A549 (cell line): ENCODE data around the gene CNTN1. TPM values are rescaled to one million over a fixed set of nuclear protein-coding genes. Genes with fewer than 3 reads are reported as not detected.

Experiments
- ATAC-seq, 2 experiments: fragments of 200-7000 bp in 1 of 2; fragments of >200 bp in 1 of 2; cut with Nextera tagmentation in 1 of 2; cut with Tn5 transposase in 1 of 2; 3 replicates each; pipeline versions ENCODE4 v1.8.0 to v1.9.1; 2018 to 2020; ENCODE audit warnings: mild to moderate bottlenecking in 1 of 2, moderate library complexity in 1 of 2
- CTCF ChIA-PET: fragments of 300-600 bp; sonication (Branson Sonifier 250); formaldehyde crosslinking; extraction: SDS; loops from one replicate; lab custom pipeline; 2021; ENCODE audit warnings: antibody characterized with exemption, inconsistent platforms; lab: Yijun Ruan, JAX
- POLR2A ChIA-PET: fragments of 350-600 bp; formaldehyde crosslinking; extraction: SDS; loops from one replicate; lab custom pipeline; 2021; ENCODE audit warnings: antibody characterized with exemption, inconsistent platforms; lab: Yijun Ruan, JAX
- DNase-seq, 2 experiments: peaks; one replicate each; pipeline versions ENCODE4 v3.0.0 to v3.0.0-alpha.2; 2011 to 2016; ENCODE audit warnings: low read depth in 1 of 2, low spot score in 1 of 2
- FAIRE-seq: peaks from 2 replicates; lab custom pipeline; 2011; peaks lifted over from hg19 to GRCh38; lab: Jason Lieb, UNC
- H3K27ac ChIP-seq, 2 experiments: fragments of >200 bp; sonication (Bioruptor Twin); formaldehyde crosslinking; 3 replicates each; pipeline ENCODE4 v1.5.1; 2016 to 2017
- H3K4me1 ChIP-seq: fragments of >200 bp; sonication (Bioruptor Twin); formaldehyde crosslinking; 3 replicates; pipeline ENCODE4 v1.6.1; 2016
- H3K4me2 ChIP-seq: fragments of >200 bp; sonication (Bioruptor Twin); formaldehyde crosslinking; 3 replicates; pipeline ENCODE4 v1.6.1; 2016
- H3K4me3 ChIP-seq: fragments of >200 bp; sonication (Bioruptor Twin); formaldehyde crosslinking; 3 replicates; pipeline ENCODE4 v1.5.1; 2016
- H3K9me3 ChIP-seq: fragments of >200 bp; sonication (Bioruptor Twin); formaldehyde crosslinking; 3 replicates; pipeline ENCODE4 v1.6.1; 2016
- ATOH8 ChIP-seq: fragments of 250-450 bp; sonication (Bioruptor Pico); IDR thresholded peaks from 2 replicates; pipeline ENCODE4 v1.5.0; 2020; ENCODE audit warnings: low read depth, mild to moderate bottlenecking, moderate library complexity
- BCL3 ChIP-seq: fragments of >200 bp; sonication (Bioruptor Twin); formaldehyde crosslinking; IDR thresholded peaks from 3 replicates; pipeline ENCODE4 v1.6.1; 2016
- BHLHE40 ChIP-seq: IDR thresholded peaks from 2 replicates; pipeline ENCODE4 v1.6.1; 2012; ENCODE audit warnings: low read depth, low read length, inconsistent platforms
- CBX8 ChIP-seq: fragments of 200-600 bp; sonication (generic); IDR thresholded peaks from 2 replicates; pipeline ENCODE4 v1.6.1; 2016
- CEBPB ChIP-seq, 2 experiments: fragments of >200 bp in 1 of 2; sonication (Bioruptor Twin) in 1 of 2; formaldehyde crosslinking in 1 of 2; IDR thresholded peaks; 2 replicates each; pipeline ENCODE4 v1.6.1; 2012 to 2016
- CHD4 ChIP-seq: fragments of 200-600 bp; sonication (generic); IDR thresholded peaks from 2 replicates; pipeline ENCODE4 v1.6.1; 2016; ENCODE audit warnings: antibody characterized with exemption, mild to moderate bottlenecking, borderline replicate concordance
- CTCF ChIP-seq: fragments of >200 bp; sonication (Bioruptor Twin); formaldehyde crosslinking; IDR thresholded peaks from 3 replicates; pipeline ENCODE4 v1.5.1; 2016
- ELK1 ChIP-seq: fragments of 150-350 bp; IDR thresholded peaks from 2 replicates; pipeline ENCODE4 v1.6.1; 2014; ENCODE audit warnings: low read depth, mild to moderate bottlenecking, low read length
- FOXS1 ChIP-seq: fragments of 250-450 bp; sonication (Bioruptor Pico); IDR thresholded peaks from 2 replicates; pipeline ENCODE4 v1.5.0; 2020; ENCODE audit warnings: mild to moderate bottlenecking, moderate library complexity
- HEYL ChIP-seq: fragments of 250-450 bp; sonication (Bioruptor Pico); IDR thresholded peaks from 2 replicates; pipeline ENCODE4 v1.8.0; 2021; ENCODE audit warnings: mild to moderate bottlenecking, moderate library complexity
- JUN ChIP-seq, 2 experiments: fragments of >200 bp; sonication (Bioruptor Twin); formaldehyde crosslinking; IDR thresholded peaks; 2 replicates in 1 of 2; 3 replicates in 1 of 2; pipeline ENCODE4 v1.6.1; 2016 to 2017
- MYC ChIP-seq: IDR thresholded peaks from 2 replicates; pipeline ENCODE4 v1.6.1; 2012; ENCODE audit warnings: mild to moderate bottlenecking, inconsistent platforms, low read length, improper control_type of control experiment, borderline replicate concordance
- REST ChIP-seq: fragments of 200-600 bp; sonication (generic); IDR thresholded peaks from 2 replicates; pipeline ENCODE4 v1.6.1; 2016; ENCODE audit warnings: antibody characterized with exemption, mild to moderate bottlenecking, moderate library complexity
- RFX5 ChIP-seq: fragments of 450-650 bp; IDR thresholded peaks from 2 replicates; pipeline ENCODE4 v1.7.1; 2014; ENCODE audit warnings: antibody characterized with exemption, mild to moderate bottlenecking, moderate library complexity
- TP53 ChIP-seq: fragments of 250-450 bp; sonication (Bioruptor Pico); IDR thresholded peaks from 2 replicates; pipeline ENCODE4 v1.5.0; 2021; ENCODE audit warnings: mild to moderate bottlenecking, moderate library complexity
- USF2 ChIP-seq: fragments of 450-650 bp; IDR thresholded peaks from 2 replicates; pipeline ENCODE4 v1.6.1; 2014; ENCODE audit warnings: antibody characterized with exemption
- WGBS: methylation state at CpG from one replicate; pipeline ENCODE4 v1.1.6; 2017; ENCODE audit errors: missing lambda C conversion rate; 5-methylcytosine and 5-hydroxymethylcytosine counted together
- polyA plus RNA-seq, 4 experiments: library from polyadenylated mRNA; depleted of rRNA in 3 of 4; stranded (reverse); fragments of >200 nt; fragmentation: RNase III in 1 of 4; extraction: RNeasy Plus Mini Kit Qiagen cat#74134 plus additional on column Dnase treatment in 1 of 4; gene quantifications; 2 replicates in 3 of 4; 3 replicates in 1 of 4; pipeline ENCODE4 v1.2.3, GENCODE V29; 2011 to 2017

CNTN1 gene
- polyA plus RNA-seq, 2 of the 4 experiments (the other 2 are of a cell fraction): 69.7 to 175 TPM

GRCh38 chr12:40832668-40833067, 140.4 kb downstream of the CNTN1 start:
- H3K9me3 ChIP-seq: no peaks in the 10 kb centered on the region
- no peak for FAIRE-seq
- CTCF ChIA-PET: interaction anchor here (0.6 kb wide), 1 partner anchor 708 kb away, joined by 3 read pairs; no protein-coding TSS in a partner anchor
- no peak overlapping the region for H3K4me2 ChIP-seq
- DNase-seq: no peak
- no peak overlapping the region for H3K4me3 ChIP-seq
- 52% methylated on average over 2 of the region's 2 CpGs for WGBS
- POLR2A ChIA-PET: no interaction called here
- TF ChIP-seq CEBPB (IDR thresholded peaks at IDR 0.05) (no peak), FOXS1 (no peak), BHLHE40 (no peak), TP53 (no peak), CTCF (no peak), RFX5 (no peak), USF2 (no peak)
- TF ChIP-seq, all 56 proteins: peak for 0
- no peak for ATAC-seq
- H3K27ac ChIP-seq: peak overlapping the region in 1 of 2 experiments; percentile 37; a peak in 1 of 6 replicates
- peaks cover 31% of the 10 kb centered on the region for H3K4me1 ChIP-seq

- DNase-seq: no peak
- peaks cover 19% of the 10 kb centered on the region for H3K4me1 ChIP-seq
- H3K4me3 ChIP-seq: no peak overlapping the region
- no peaks in the 10 kb centered on the region for H3K9me3 ChIP-seq
- FAIRE-seq: peak; percentile 76
- 86% methylated on average over 2 of the region's 2 CpGs for WGBS
- POLR2A ChIA-PET: no interaction called here
- CTCF ChIA-PET: no interaction called here
- TF ChIP-seq USF2: no peak
- TF ChIP-seq CBX8: no peak
- no peak for TF ChIP-seq REST
- TF ChIP-seq HEYL (CRISPR knock-in tag): no peak
- TF ChIP-seq BCL3: no peak
- no peak for TF ChIP-seq CHD4
- no peak for TF ChIP-seq MYC
- no peak for TF ChIP-seq CTCF
- no peak for TF ChIP-seq ELK1
- no peak for TF ChIP-seq FOXS1
- no peak for TF ChIP-seq JUN (IDR thresholded peaks at IDR 0.05)
- TF ChIP-seq ATOH8 (CRISPR knock-in tag): no peak
- no peak for TF ChIP-seq TP53
- H3K4me2 ChIP-seq: no peak overlapping the region
- ATAC-seq: no peak
- no peak overlapping the region for H3K27ac ChIP-seq
Measured at GRCh38 chr12:40833818-40834217, 141.6 kb downstream of the CNTN1 start.
